Activated CD8-positive, alpha-beta T cell treated with anti-CD3 and anti-CD28 coated beads for 36 hours (primary cell): ENCODE data around the gene TTC33. TPM values are rescaled to one million over a fixed set of nuclear protein-coding genes. Genes with fewer than 3 reads are reported as not detected.

ENCODE experiments used
- ATAC-seq: fragments of 200-7000 bp; cut with Tn5 transposase; one replicate; pipeline ENCODE4 v1.10.0; 2021; ENCODE audit warnings: mild to moderate bottlenecking, moderate library complexity
- CTCF ChIA-PET: fragments of 350-600 bp; sonication (Branson Sonifier 250); formaldehyde crosslinking; loops from one replicate; lab custom pipeline; 2021; ENCODE audit warnings: antibody characterized with exemption; lab: Charles Lee
- POLR2A ChIA-PET: fragments of 350-600 bp; sonication (Branson Sonifier 250); formaldehyde crosslinking; loops from one replicate; lab custom pipeline; 2021; ENCODE audit warnings: antibody characterized with exemption; lab: Charles Lee
- DNase-seq: peaks from one replicate; pipeline ENCODE4 v3.0.0-alpha.2; 2020
- H3K27ac Mint-ChIP-seq: one replicate; pipeline ENCODE4 v1.8.0; 2021; ENCODE audit warnings: mild to moderate bottlenecking, mixed read lengths
- H3K27me3 Mint-ChIP-seq: one replicate; pipeline ENCODE4 v1.8.0; 2021; ENCODE audit warnings: mixed read lengths
- H3K36me3 Mint-ChIP-seq: one replicate; pipeline ENCODE4 v1.8.0; 2021; ENCODE audit warnings: low read depth, mixed read lengths
- H3K4me1 Mint-ChIP-seq: one replicate; pipeline ENCODE4 v1.8.0; 2021; ENCODE audit warnings: low read depth, mixed read lengths
- H3K4me3 Mint-ChIP-seq: one replicate; pipeline ENCODE4 v1.8.0; 2021; ENCODE audit warnings: mild to moderate bottlenecking, moderate library complexity, mixed read lengths
- H3K9me3 Mint-ChIP-seq: one replicate; pipeline ENCODE4 v1.8.0; 2021; ENCODE audit warnings: mixed read lengths
- CTCF ChIP-seq: fragments of 200-600 bp; IDR thresholded peaks from one replicate; pipeline ENCODE4 v1.8.0; 2022; ENCODE audit warnings: antibody characterized with exemption, mild to moderate bottlenecking
- intact Hi-C: fragments of 100-400 bp; cut with micrococcal nuclease; formaldehyde crosslinking; loops from one replicate; pipeline ENCODE4 v1.10.0; 2022
- total RNA-seq, 2 experiments: library from RNA; stranded (reverse); gene quantifications; one replicate each; pipeline ENCODE4 v1.2.3, GENCODE V29; 2021

Gene TTC33
- total RNA-seq, 2 experiments from 2014 or later: 21.4 to 21.5 TPM

GRCh38 chr5:40634154-40634553 is 121.6 kb downstream of the TTC33 start:
- POLR2A ChIA-PET: no interaction called here
- H3K4me1 Mint-ChIP-seq: peaks cover 11% of the 10 kb centered on the region

GRCh38 chr5:40631236-40631635 is 124.5 kb downstream of the TTC33 start:
- no peak for TF ChIP-seq CTCF
- peaks cover 7% of the 10 kb centered on the region for H3K36me3 Mint-ChIP-seq
- H3K4me1 Mint-ChIP-seq: peaks cover 26% of the 10 kb centered on the region
- no peak for ATAC-seq
- H3K9me3 Mint-ChIP-seq: peaks cover 7% of the 10 kb centered on the region
- no peak overlapping the region for H3K4me3 Mint-ChIP-seq
- POLR2A ChIA-PET: interaction anchor here (1.1 to 1.2 kb wide), 2 partner anchors 26 to 49 kb away, joined by 3 to 5 read pairs; partner anchors contain the start of gene PTGER4
- no peak for DNase-seq
- H3K27ac Mint-ChIP-seq: no peak overlapping the region
- H3K27me3 Mint-ChIP-seq: no peaks in the 10 kb centered on the region
- CTCF ChIA-PET: no interaction called here
- intact Hi-C loops: no loop called here

More at GRCh38 chr5:40634154-40634553, 121.6 kb downstream of the TTC33 start:
- CTCF ChIA-PET: no interaction called here
- no peak for DNase-seq
- intact Hi-C loops: no loop called here
- no peak for ATAC-seq
- Mint-ChIP-seq H3K27ac (no peak overlapping the region), H3K27me3 (no peaks in the 10 kb centered on the region), H3K4me3 (no peak overlapping the region), H3K36me3 (peaks cover 18% of the 10 kb centered on the region), H3K9me3 (peaks cover 27% of the 10 kb centered on the region)
- no peak for TF ChIP-seq CTCF

GRCh38 chr5:40630126-40630525 is 125.6 kb downstream of the TTC33 start:
- intact Hi-C loops: no loop called here
- no peak overlapping the region for H3K4me3 Mint-ChIP-seq
- ATAC-seq (no peak), DNase-seq (no peak)
- H3K9me3 Mint-ChIP-seq: no peaks in the 10 kb centered on the region
- no peaks in the 10 kb centered on the region for H3K27me3 Mint-ChIP-seq
- no peak overlapping the region for H3K27ac Mint-ChIP-seq
- TF ChIP-seq CTCF: no peak
- no peaks in the 10 kb centered on the region for H3K36me3 Mint-ChIP-seq
- CTCF ChIA-PET: no interaction called here
- H3K4me1 Mint-ChIP-seq: peaks cover 26% of the 10 kb centered on the region
- POLR2A ChIA-PET: no interaction called here

GRCh38 chr5:40628407-40628806 is 127.4 kb downstream of the TTC33 start:
- no peaks in the 10 kb centered on the region for H3K36me3 Mint-ChIP-seq
- ChIA-PET CTCF (interaction anchor here (1.4 kb wide), 1 partner anchor 45 kb away, joined by 3 read pairs; no protein-coding TSS in a partner anchor), POLR2A (interaction anchor here (1.1 kb wide), 1 partner anchor 24 kb away, joined by 3 read pairs; no protein-coding TSS in a partner anchor)
- H3K27ac Mint-ChIP-seq: no peak overlapping the region
- no peak overlapping the region for H3K4me3 Mint-ChIP-seq
- ATAC-seq (no peak), DNase-seq (no peak)
- H3K4me1 Mint-ChIP-seq: peaks cover 33% of the 10 kb centered on the region
- H3K9me3 Mint-ChIP-seq: no peaks in the 10 kb centered on the region
- intact Hi-C loops: no loop called here
- TF ChIP-seq CTCF: no peak
- no peaks in the 10 kb centered on the region for H3K27me3 Mint-ChIP-seq

GRCh38 chr5:40627706-40628105 is 128.1 kb downstream of the TTC33 start:
- POLR2A ChIA-PET: interaction anchor here (1.1 kb wide), 1 partner anchor 25 kb away, joined by 3 read pairs; no protein-coding TSS in a partner anchor
- ATAC-seq: peak; percentile 26
- intact Hi-C loops: no loop called here
- H3K27me3 Mint-ChIP-seq: no peaks in the 10 kb centered on the region
- DNase-seq: no peak
- no peak for TF ChIP-seq CTCF
- no peak overlapping the region for H3K4me3 Mint-ChIP-seq
- H3K27ac Mint-ChIP-seq: no peak overlapping the region
- no peaks in the 10 kb centered on the region for H3K36me3 Mint-ChIP-seq
- H3K4me1 Mint-ChIP-seq: peaks cover 40% of the 10 kb centered on the region
- CTCF ChIA-PET: interaction anchor here (0.7 to 1.5 kb wide), 5 partner anchors 14 to 46 kb away, joined by 3 read pairs; no protein-coding TSS in a partner anchor
- no peaks in the 10 kb centered on the region for H3K9me3 Mint-ChIP-seq
